A549 (cell line): ENCODE data around the gene NCOA1.

Experiments used
- CBX2 ChIP-seq: fragments of 200-600 bp; sonication (generic); IDR thresholded peaks from 2 replicates; pipeline ENCODE4 v1.6.1; 2016; ENCODE audit warnings: low read depth, mild to moderate bottlenecking, borderline replicate concordance
- CEBPB ChIP-seq, 2 experiments: fragments of >200 bp in 1 of 2; sonication (Bioruptor Twin) in 1 of 2; formaldehyde crosslinking in 1 of 2; IDR thresholded peaks; 2 replicates each; pipeline ENCODE4 v1.6.1; 2012 to 2016
- CHD2 ChIP-seq: fragments of 150-350 bp; IDR thresholded peaks from 2 replicates; pipeline ENCODE4 v1.6.1; 2014; ENCODE audit warnings: low read length; ENCODE audit not compliant: partially characterized antibody
- EHMT2 ChIP-seq: fragments of 200-600 bp; sonication (generic); IDR thresholded peaks from 2 replicates; pipeline ENCODE4 v1.6.1; 2016; ENCODE audit warnings: antibody characterized with exemption, low read depth, mild to moderate bottlenecking, moderate library complexity
- HDAC2 ChIP-seq: fragments of 200-600 bp; sonication (generic); IDR thresholded peaks from 2 replicates; pipeline ENCODE4 v1.6.1; 2016
- KDM1A ChIP-seq: fragments of 200-600 bp; sonication (generic); IDR thresholded peaks from 2 replicates; pipeline ENCODE4 v1.6.1; 2016; ENCODE audit warnings: low read depth, mild to moderate bottlenecking
- MAX ChIP-seq: IDR thresholded peaks from 2 replicates; pipeline ENCODE4 v1.6.1; 2012
- PHF8 ChIP-seq: fragments of 200-600 bp; sonication (generic); IDR thresholded peaks from 2 replicates; pipeline ENCODE4 v1.6.1; 2016; ENCODE audit warnings: low read depth, mild to moderate bottlenecking, antibody characterized with exemption, moderate library complexity, borderline replicate concordance
- POLR2A ChIP-seq: IDR thresholded peaks from 2 replicates; pipeline ENCODE4 v1.6.1; 2012; ENCODE audit warnings: mild to moderate bottlenecking, low read length
- POLR2AphosphoS2 ChIP-seq: conservative IDR thresholded peaks from 2 replicates; pipeline ENCODE4 v1.6.1; 2012; ENCODE audit warnings: low read length, improper control_type of control experiment, inconsistent platforms
- RFX5 ChIP-seq: fragments of 450-650 bp; IDR thresholded peaks from 2 replicates; pipeline ENCODE4 v1.7.1; 2014; ENCODE audit warnings: antibody characterized with exemption, mild to moderate bottlenecking, moderate library complexity
- TF ChIP-seq, protein P1 (sequence below): fragments of >200 bp; sonication (Bioruptor Twin); formaldehyde crosslinking; IDR thresholded peaks from 3 replicates; pipeline ENCODE4 v1.5.1; 2016
- TF ChIP-seq, protein P2 (sequence below): fragments of 450-650 bp; IDR thresholded peaks from 2 replicates; pipeline ENCODE4 v1.6.1; 2014; ENCODE audit warnings: antibody characterized with exemption

DNA sequence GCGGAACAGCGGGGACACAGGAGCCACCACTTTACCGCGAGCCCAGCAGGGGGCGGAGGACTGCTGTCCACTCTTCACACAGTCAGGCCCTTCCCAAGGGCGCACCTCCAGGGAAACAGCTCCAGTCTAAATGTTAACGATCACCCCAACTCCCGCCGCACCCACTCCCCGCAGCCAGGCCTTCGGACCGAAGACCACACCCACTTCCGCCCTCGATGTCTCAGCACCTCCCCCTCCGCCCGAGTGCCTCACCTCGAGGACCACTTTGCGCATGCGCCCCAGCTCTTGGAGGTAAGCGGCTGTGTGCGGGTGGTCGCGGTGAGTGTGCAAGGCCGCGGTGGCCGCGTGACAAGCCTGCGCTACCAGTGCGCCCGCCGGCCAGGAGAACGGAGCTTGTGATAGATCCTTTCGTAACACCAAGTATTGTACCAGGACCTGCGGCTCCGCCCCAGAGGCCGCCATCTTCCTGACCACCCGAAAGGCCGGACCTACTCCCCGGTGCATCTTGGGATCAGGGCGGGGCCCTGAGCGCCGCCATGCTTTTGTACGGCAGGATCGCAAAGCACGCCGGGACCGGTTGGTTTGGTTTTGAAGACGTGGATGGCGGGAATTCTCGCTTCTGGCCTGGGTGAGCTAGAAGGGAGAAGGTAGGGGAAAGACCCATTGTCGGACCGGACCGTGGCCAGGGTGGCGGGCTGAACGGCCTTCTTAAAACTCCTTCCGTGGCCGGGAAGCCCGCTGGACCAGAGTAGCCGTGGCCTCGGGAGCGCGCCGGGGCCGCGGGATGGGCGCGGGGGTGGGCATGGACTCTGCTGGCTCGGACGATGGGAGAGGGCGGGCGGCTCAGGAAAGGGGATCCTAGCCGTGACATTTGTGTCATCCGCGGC, 302.1 kb downstream of the NCOA1 start, which contains the start of the genes CENPO and PTRHD1:
- TF ChIP-seq EHMT2, result no peak
- TF ChIP-seq MAX, result peak; percentile 72
- TF ChIP-seq CEBPB (IDR thresholded peaks at IDR 0.05), result no peak; a peak in 1 of 4 replicates
- TF ChIP-seq, protein P1, sequence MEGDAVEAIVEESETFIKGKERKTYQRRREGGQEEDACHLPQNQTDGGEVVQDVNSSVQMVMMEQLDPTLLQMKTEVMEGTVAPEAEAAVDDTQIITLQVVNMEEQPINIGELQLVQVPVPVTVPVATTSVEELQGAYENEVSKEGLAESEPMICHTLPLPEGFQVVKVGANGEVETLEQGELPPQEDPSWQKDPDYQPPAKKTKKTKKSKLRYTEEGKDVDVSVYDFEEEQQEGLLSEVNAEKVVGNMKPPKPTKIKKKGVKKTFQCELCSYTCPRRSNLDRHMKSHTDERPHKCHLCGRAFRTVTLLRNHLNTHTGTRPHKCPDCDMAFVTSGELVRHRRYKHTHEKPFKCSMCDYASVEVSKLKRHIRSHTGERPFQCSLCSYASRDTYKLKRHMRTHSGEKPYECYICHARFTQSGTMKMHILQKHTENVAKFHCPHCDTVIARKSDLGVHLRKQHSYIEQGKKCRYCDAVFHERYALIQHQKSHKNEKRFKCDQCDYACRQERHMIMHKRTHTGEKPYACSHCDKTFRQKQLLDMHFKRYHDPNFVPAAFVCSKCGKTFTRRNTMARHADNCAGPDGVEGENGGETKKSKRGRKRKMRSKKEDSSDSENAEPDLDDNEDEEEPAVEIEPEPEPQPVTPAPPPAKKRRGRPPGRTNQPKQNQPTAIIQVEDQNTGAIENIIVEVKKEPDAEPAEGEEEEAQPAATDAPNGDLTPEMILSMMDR, result peak; percentile 68
- peak; percentile 90 for TF ChIP-seq POLR2A
- no peak for TF ChIP-seq CHD2
- TF ChIP-seq, protein P2, sequence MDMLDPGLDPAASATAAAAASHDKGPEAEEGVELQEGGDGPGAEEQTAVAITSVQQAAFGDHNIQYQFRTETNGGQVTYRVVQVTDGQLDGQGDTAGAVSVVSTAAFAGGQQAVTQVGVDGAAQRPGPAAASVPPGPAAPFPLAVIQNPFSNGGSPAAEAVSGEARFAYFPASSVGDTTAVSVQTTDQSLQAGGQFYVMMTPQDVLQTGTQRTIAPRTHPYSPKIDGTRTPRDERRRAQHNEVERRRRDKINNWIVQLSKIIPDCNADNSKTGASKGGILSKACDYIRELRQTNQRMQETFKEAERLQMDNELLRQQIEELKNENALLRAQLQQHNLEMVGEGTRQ, result no peak
- TF ChIP-seq CBX2, result no peak
- peak; percentile 73; the same call in 1 of the 2 replicates for TF ChIP-seq HDAC2
- peak; percentile 23; the same call in 1 of the 2 replicates for TF ChIP-seq RFX5
- no peak for TF ChIP-seq POLR2AphosphoS2
- peak; percentile 90 for TF ChIP-seq PHF8
- no peak for TF ChIP-seq KDM1A
